GM20000 (cell line): ENCODE results near the gene SLC6A4.
"Not testable (repeated sequence)": the region's sequence is repeated elsewhere in the genome, so short reads cannot be mapped to it uniquely, and the experiment has no call there.

ENCODE experiments used
- DNase-seq: peaks from one replicate; pipeline ENCODE4 v3.0.0; 2012; ENCODE audit warnings: low spot score
- TF ChIP-seq, protein P1 (sequence below): IDR thresholded peaks from 2 replicates; pipeline ENCODE4 v1.5.1; 2012; ENCODE audit warnings: mild to moderate bottlenecking, control low read depth; ENCODE audit errors: extremely low read depth, missing control alignments

Gene SLC6A4

DNA sequence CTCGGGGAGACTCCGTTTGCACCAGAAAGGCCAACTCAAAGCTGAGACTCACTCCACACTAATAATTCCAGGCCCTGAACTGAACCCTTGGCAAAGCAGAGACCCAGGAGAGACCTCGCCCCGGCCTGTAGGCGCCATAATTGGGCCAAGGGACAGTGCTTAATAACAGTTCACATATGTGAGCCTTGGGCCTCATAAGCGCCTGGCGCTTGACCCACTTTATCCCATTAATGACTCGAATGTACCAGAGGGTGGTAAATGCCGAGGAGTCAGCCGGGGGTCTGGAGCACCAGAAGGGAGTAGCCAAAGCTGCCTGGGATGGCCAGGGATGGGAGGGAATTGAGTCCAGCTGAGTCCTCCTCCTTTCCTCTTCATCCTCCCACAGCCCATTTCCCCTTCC is 24.6 kb downstream of the SLC6A4 start:
- TF ChIP-seq, protein P1, sequence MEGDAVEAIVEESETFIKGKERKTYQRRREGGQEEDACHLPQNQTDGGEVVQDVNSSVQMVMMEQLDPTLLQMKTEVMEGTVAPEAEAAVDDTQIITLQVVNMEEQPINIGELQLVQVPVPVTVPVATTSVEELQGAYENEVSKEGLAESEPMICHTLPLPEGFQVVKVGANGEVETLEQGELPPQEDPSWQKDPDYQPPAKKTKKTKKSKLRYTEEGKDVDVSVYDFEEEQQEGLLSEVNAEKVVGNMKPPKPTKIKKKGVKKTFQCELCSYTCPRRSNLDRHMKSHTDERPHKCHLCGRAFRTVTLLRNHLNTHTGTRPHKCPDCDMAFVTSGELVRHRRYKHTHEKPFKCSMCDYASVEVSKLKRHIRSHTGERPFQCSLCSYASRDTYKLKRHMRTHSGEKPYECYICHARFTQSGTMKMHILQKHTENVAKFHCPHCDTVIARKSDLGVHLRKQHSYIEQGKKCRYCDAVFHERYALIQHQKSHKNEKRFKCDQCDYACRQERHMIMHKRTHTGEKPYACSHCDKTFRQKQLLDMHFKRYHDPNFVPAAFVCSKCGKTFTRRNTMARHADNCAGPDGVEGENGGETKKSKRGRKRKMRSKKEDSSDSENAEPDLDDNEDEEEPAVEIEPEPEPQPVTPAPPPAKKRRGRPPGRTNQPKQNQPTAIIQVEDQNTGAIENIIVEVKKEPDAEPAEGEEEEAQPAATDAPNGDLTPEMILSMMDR: no peak
- DNase-seq: no peak

DNA sequence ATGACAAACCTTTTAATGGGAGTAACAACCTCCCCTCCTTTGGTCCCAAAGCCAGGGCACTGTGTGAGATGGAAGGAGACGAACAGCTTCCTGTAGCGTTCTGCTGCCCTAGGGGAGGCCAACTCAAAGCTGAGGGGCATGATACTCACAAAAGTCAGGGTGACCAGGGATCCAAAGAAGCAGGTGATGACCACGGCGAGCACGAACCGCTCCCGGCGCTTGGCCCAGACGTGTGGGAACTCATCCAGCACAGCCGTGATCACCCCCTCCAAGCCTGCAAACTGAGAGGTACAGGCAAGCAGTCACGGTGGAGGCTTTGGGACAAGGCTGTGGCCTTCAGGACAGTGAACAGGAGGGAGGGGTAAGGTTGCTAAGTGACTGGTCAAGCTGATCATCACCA is 25.1 kb downstream of the SLC6A4 start:
- no peak for DNase-seq

DNA sequence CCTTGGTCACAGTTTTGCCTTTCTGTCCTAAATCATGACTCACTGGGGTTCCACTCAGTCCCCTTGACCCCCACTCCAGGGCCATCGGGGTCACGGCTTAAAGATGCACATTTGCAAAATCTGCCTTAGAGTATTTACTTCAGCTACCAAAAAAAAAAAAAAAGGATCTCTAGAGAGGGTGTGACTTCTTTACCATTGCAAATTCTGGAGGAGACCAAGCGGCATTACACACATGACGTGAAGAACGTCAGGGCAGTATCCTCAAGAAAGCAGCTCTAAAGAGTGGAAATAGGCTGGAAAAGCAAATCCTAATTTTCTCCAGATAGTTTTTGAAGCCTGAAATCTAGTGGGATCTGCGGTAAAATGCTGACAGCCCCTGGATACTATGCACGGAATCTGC is 25.6 kb downstream of the SLC6A4 start:
- TF ChIP-seq, protein P1: no peak
- DNase-seq: no peak

More for the DNA sequence above, 25.1 kb downstream of the SLC6A4 start:
- TF ChIP-seq, protein P1: no peak

DNA sequence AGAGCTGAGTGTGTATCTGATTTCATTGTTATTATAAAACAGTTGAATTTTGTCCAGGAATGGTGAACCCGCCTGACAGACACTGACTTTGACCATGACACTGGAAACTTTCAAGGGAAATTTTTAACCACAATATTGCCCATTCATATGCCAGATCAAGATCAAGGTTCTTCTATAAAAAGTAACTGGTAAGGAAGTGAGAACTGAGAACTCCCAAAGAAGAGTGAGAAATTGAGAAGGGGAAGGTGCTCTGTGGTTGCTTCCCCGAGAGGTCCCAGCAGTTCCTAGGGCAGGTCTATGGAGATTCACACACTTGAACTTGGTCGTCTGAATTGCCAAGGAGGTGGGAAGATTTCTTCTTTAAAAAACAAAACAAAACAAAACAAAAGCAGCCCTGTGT is 27.3 kb downstream of the SLC6A4 start:
- DNase-seq: no peak
- TF ChIP-seq, protein P1: no peak

DNA sequence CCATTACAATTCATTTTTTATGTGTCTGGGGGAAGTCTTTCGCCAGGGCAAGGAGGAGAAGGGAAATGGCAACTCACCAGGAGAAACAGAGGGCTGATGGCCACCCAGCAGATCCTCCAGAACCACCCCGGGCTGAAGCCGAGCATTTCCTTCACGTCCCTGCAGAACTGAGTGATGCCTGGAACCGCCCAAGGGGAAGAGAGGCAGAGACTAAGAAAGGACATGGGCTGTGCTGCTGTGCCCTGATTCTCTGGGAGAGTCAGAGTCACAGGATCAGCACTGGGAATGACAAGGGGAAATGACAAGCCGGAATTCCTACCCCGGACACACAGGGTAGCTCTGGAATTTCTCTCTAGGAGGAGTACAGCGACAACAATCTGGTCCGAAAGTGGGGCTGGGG is 27.8 kb downstream of the SLC6A4 start:
- no peak for DNase-seq
- TF ChIP-seq, protein P1: no peak

DNA sequence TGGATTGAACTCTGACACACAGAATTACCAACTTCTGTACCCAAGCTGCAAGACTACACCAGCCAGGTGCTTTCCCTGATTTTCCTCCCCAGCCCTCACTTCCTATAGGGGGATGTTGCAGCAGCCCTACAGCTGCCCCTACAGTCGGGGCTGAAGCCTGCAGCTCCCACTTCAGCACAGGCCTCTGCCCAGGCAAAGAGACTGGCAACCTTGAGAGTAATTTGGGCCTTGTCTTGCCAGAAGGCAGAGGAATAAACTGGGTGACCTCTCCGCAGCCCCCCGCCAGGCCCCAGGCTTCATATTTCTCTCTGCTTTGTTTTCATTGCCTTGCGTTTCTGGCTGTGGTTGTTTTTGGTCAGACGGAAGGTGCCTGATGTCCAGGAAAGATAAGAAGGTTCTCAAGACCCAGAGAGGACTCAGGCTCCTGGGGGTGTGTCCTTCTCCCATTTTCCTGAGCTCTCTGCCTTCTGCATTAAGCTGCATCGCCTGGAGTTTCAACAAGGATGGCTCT is 32.0 kb downstream of the SLC6A4 start:
- DNase-seq: no peak
- TF ChIP-seq, protein P1: no peak

DNA sequence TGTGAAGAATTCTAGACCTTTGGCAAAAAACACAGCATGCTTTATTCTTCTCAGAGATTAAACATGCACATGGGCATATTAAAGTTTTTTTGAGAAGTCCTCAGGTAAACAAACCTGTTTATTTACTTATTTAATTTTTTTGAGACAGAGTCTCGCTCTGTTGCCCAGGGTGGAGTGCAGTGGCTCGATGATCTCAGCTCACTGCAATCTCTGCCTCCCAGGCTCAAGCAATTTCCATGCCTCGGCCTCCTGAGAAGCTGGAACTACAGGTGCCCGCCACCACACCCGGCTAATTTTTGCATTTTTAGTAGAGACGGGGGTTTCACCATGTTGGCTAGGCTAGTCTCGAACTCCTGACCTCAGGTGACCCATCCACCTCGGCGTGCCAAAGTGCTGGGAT is 34.8 kb downstream of the SLC6A4 start:
- not testable (repeated sequence) for DNase-seq

DNA sequence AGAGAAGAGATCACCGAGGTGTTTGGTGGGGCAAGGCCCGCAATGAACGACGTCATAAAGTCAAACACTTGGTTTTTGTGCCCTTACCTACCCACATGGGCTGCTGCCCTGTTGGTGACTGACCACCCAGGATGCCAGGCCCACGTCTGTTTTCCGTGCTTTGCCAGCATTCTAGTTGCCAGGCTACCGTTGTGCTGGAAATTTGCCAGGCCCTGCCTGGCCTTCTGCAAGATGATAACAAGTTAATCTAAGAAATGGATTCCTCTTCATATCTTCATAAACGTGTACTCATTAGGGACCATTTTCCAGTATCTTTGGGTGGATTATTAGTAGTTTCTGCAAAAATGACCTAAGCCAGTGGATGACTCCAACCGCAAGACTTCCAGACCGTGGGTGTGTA is 35.4 kb downstream of the SLC6A4 start:
- DNase-seq: no peak
- TF ChIP-seq, protein P1: no peak
